ENCODE measurements around the gene HOXB2. TPM values are rescaled to one million over a fixed set of nuclear protein-coding genes. Genes with fewer than 3 reads are reported as not detected.

Gene HOXB2
- total RNA-seq, 1 donor: 7.6 TPM

- H3K4me3 ChIP-seq (ENCODE audit: low read length): no peak overlapping the region
- peaks cover 31% of the 10 kb centered on the region for H3K4me1 ChIP-seq (ENCODE audit: insufficient read depth, low read length)
- H3K9me3 ChIP-seq (ENCODE audit: low read depth, low read length): no peaks in the 10 kb centered on the region
- H3K27me3 ChIP-seq (ENCODE audit: insufficient read depth, low read length): peaks cover 61% of the 10 kb centered on the region
Measured at GRCh38 chr17:48574505-48575065, 29.7 kb upstream of the HOXB2 start.

GRCh38 chr17:48571826-48572417 is 27.0 kb upstream of the HOXB2 start:
- Histone ChIP-seq H3K27me3 (ENCODE audit: insufficient read depth, low read length) (peaks cover 66% of the 10 kb centered on the region), H3K4me1 (ENCODE audit: insufficient read depth, low read length) (peaks cover 13% of the 10 kb centered on the region), H3K9me3 (ENCODE audit: low read depth, low read length) (no peaks in the 10 kb centered on the region), H3K4me3 (ENCODE audit: low read length) (no peak overlapping the region)

GRCh38 chr17:48571024-48571818 is 26.3 kb upstream of the HOXB2 start:
- Histone ChIP-seq H3K4me1 (ENCODE audit: insufficient read depth, low read length) (peaks cover 6% of the 10 kb centered on the region), H3K27me3 (ENCODE audit: insufficient read depth, low read length) (peaks cover 64% of the 10 kb centered on the region), H3K4me3 (ENCODE audit: low read length) (no peak overlapping the region), H3K9me3 (ENCODE audit: low read depth, low read length) (no peaks in the 10 kb centered on the region)

GRCh38 chr17:48570325-48571023 is 25.6 kb upstream of the HOXB2 start:
- H3K9me3 ChIP-seq (ENCODE audit: low read depth, low read length): no peaks in the 10 kb centered on the region
- peaks cover 61% of the 10 kb centered on the region for H3K27me3 ChIP-seq (ENCODE audit: insufficient read depth, low read length)
- H3K4me1 ChIP-seq (ENCODE audit: insufficient read depth, low read length): no peaks in the 10 kb centered on the region
- no peak overlapping the region for H3K4me3 ChIP-seq (ENCODE audit: low read length)

- peaks cover 61% of the 10 kb centered on the region for H3K27me3 ChIP-seq (ENCODE audit: insufficient read depth, low read length)
- H3K9me3 ChIP-seq (ENCODE audit: low read depth, low read length): no peaks in the 10 kb centered on the region
- H3K4me3 ChIP-seq (ENCODE audit: low read length): no peak overlapping the region
- no peaks in the 10 kb centered on the region for H3K4me1 ChIP-seq (ENCODE audit: insufficient read depth, low read length)
Measured at GRCh38 chr17:48569674-48570324, 24.9 kb upstream of the HOXB2 start.

GRCh38 chr17:48569240-48569582 is 24.3 kb upstream of the HOXB2 start:
- Histone ChIP-seq H3K9me3 (ENCODE audit: low read depth, low read length) (no peaks in the 10 kb centered on the region), H3K27me3 (ENCODE audit: insufficient read depth, low read length) (peaks cover 64% of the 10 kb centered on the region), H3K4me3 (ENCODE audit: low read length) (no peak overlapping the region), H3K4me1 (ENCODE audit: insufficient read depth, low read length) (no peaks in the 10 kb centered on the region)

- H3K9me3 ChIP-seq (ENCODE audit: low read depth, low read length): no peaks in the 10 kb centered on the region
- H3K4me3 ChIP-seq (ENCODE audit: low read length): no peak overlapping the region
- H3K4me1 ChIP-seq (ENCODE audit: insufficient read depth, low read length): no peaks in the 10 kb centered on the region
- peaks cover 64% of the 10 kb centered on the region for H3K27me3 ChIP-seq (ENCODE audit: insufficient read depth, low read length)
Measured at GRCh38 chr17:48568499-48569239, 23.8 kb upstream of the HOXB2 start.

- Histone ChIP-seq H3K9me3 (ENCODE audit: low read depth, low read length) (no peaks in the 10 kb centered on the region), H3K4me3 (ENCODE audit: low read length) (no peak overlapping the region), H3K4me1 (ENCODE audit: insufficient read depth, low read length) (no peaks in the 10 kb centered on the region), H3K27me3 (ENCODE audit: insufficient read depth, low read length) (peaks cover 66% of the 10 kb centered on the region)
Measured at GRCh38 chr17:48567646-48568354, 22.9 kb upstream of the HOXB2 start.

GRCh38 chr17:48567209-48567608 is 22.3 kb upstream of the HOXB2 start:
- no peaks in the 10 kb centered on the region for H3K4me1 ChIP-seq (ENCODE audit: insufficient read depth, low read length)
- H3K9me3 ChIP-seq (ENCODE audit: low read depth, low read length): no peaks in the 10 kb centered on the region
- peaks cover 64% of the 10 kb centered on the region for H3K27me3 ChIP-seq (ENCODE audit: insufficient read depth, low read length)
- H3K4me3 ChIP-seq (ENCODE audit: low read length): no peak overlapping the region

GRCh38 chr17:48566717-48567116 is 21.8 kb upstream of the HOXB2 start:
- Histone ChIP-seq H3K27me3 (ENCODE audit: insufficient read depth, low read length) (peaks cover 63% of the 10 kb centered on the region), H3K9me3 (ENCODE audit: low read depth, low read length) (no peaks in the 10 kb centered on the region), H3K4me1 (ENCODE audit: insufficient read depth, low read length) (no peaks in the 10 kb centered on the region), H3K4me3 (ENCODE audit: low read length) (no peak overlapping the region)

- no peaks in the 10 kb centered on the region for H3K4me1 ChIP-seq (ENCODE audit: insufficient read depth, low read length)
- no peaks in the 10 kb centered on the region for H3K9me3 ChIP-seq (ENCODE audit: low read depth, low read length)
- no peak overlapping the region for H3K4me3 ChIP-seq (ENCODE audit: low read length)
- peaks cover 61% of the 10 kb centered on the region for H3K27me3 ChIP-seq (ENCODE audit: insufficient read depth, low read length)
Measured at GRCh38 chr17:48565925-48566710, 21.2 kb upstream of the HOXB2 start.

GRCh38 chr17:48565022-48565554 is 20.2 kb upstream of the HOXB2 start:
- Histone ChIP-seq H3K4me1 (ENCODE audit: insufficient read depth, low read length) (no peaks in the 10 kb centered on the region), H3K4me3 (ENCODE audit: low read length) (no peak overlapping the region), H3K27me3 (ENCODE audit: insufficient read depth, low read length) (peaks cover 51% of the 10 kb centered on the region), H3K9me3 (ENCODE audit: low read depth, low read length) (no peaks in the 10 kb centered on the region)
